Activated CD8-positive, alpha-beta memory T cell treated with anti-CD3 and anti-CD28 coated beads, Interleukin-2, amount 50 U/mL, for 4 hours (primary cell): ENCODE measurements around the gene ZNF214.

Experiments used
- DNase-seq: peaks from one replicate; pipeline ENCODE4 v3.0.0-alpha.2; 2020

Gene ZNF214

GRCh38 chr11:7020183-7020917, at the start of gene ZNF214, which contains the start of gene NLRP14:
Gene ZNF214, minus strand, starts transcription at chr11:7020346. Its CDS starts 17,511 bp downstream, at chr11:7002835.
Gene NLRP14, plus strand, starts transcription at chr11:7020479. Its CDS starts 18,108 bp downstream, at chr11:7038587.
- no peak for DNase-seq

DNA sequence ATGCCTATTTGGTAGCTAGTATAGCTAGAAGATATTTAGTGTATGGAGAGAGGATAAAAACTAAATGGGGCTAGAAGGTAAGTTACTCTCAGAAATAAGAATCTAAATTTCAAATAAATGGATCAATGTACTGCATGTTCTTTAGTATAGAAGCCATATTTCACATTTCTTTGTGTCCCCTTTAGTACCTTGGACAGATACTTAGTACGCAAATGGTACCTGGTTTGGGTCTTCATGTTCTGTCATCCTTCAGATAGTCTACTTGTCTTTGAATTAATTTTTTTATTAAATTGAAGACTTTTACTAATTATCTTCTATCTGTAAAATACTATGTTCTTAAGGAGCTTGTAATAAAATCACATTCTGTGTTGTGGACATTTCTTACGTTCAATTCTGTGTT, 42.4 kb upstream of the ZNF214 start:
- DNase-seq: no peak

DNA sequence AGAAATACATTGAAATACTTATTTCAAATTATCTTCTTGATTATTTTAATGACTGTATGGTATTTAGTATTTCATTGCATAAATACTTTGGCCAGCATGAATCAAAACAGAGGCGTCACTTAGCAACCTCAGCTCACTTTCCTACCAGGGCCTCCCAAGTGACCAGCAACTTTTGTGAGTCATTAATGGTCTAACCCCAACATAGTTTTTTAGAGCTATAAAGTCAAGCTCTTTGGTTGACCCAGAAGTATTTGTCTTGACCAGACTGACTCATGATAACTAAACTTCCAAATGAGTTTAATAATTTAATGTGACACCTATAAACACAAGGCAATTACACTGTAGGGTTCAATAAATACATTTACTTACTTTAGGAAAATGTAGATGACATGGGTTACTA, 40.7 kb upstream of the ZNF214 start:
- no peak for DNase-seq

- no peak for DNase-seq
Observed at GRCh38 chr11:7057641-7058040, 37.5 kb upstream of the ZNF214 start.

GRCh38 chr11:7056828-7057513, 36.8 kb upstream of the ZNF214 start:
- DNase-seq: no peak

DNA sequence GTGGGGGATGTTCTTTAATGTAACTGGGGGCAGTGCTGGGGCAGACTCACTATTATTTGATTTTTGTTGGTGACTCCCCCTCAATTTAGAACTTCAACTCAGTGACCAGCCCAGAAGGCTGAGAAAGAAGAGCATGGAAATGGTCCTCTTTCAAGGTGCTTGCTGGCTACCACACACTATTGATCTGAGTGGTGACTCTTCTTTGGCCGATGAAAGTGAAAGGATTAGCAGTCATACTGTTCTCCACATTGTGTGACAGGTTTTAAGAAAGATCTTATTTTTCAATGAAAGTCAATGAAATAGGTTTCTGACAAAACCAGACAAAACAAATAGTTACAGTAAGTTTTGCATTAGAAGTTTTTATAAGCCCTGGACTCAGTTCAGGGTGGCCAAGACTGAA, 30.0 kb upstream of the ZNF214 start:
- no peak for DNase-seq

- DNase-seq: no peak
Observed at GRCh38 chr11:7046474-7047175, 26.5 kb upstream of the ZNF214 start.

GRCh38 chr11:7034019-7034418, 13.9 kb upstream of the ZNF214 start:
- no peak for DNase-seq

GRCh38 chr11:7032692-7033091, 12.5 kb upstream of the ZNF214 start:
- no peak for DNase-seq

GRCh38 chr11:7031471-7031871, 11.3 kb upstream of the ZNF214 start:
- DNase-seq: no peak

DNA sequence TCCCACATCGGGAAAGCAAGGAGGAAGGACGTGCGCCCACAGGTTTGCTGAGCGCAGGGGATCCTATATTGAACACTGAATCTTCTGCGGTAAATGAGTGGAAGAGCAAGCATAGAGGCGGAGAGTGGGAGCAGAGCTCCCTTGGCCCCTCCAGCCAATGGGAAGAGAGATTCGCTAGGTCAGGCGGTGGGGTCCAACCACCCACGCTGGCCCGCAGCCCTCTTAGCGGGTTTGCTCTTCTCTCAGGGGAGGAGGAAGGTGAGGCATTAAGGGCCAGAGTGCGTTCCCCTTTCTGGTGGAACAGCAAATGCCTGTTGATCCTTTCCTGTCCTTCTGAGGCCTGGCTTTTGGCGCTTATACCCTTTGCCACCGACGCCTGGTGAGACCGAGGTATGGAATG, 10.7 kb upstream of the ZNF214 start:
- DNase-seq: no peak

GRCh38 chr11:7028141-7028540, 8.0 kb upstream of the ZNF214 start:
- DNase-seq: no peak

DNA sequence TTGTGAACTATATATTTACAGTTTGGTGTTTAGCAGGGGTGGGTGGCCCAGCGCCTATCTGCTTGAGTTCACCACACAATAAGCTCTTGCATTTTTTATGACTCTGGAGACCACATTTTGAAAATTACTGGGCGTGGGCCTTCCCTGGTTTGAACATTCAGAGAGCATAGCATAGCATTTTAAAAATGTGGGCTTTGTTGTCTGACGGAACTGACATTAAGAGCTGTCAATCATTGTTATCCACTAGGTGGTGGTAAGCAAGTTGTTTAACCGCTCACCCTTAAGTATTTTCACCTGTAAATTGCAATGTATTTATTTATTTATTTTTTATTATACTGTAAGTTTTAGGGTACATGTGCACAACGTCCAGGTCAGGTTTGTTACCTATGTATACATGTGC, 1.2 kb upstream of the ZNF214 start:
- no peak for DNase-seq

GRCh38 chr11:7019500-7020182, 505 bp downstream of the ZNF214 start:
- DNase-seq: no peak

DNA sequence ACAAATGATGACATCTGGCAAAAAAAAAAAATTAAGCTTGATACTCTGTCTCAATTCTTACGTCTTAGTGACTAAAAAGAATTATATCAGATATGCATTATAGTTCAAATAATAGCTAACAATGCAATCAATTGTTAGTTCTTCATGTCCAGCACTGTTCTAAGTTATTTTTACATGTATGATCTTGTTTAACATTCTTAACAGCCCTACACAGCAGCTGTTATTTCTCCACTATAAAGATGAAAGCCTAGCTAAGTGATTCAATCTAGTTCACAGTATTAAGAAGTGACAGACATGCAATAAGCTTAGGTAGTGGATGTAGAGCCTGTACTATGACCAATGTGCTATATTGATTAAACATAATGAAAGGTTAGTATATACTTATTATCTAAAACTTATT, 4.1 kb downstream of the ZNF214 start:
- DNase-seq: no peak

GRCh38 chr11:7014118-7014517, 6.0 kb downstream of the ZNF214 start:
- DNase-seq: no peak

DNA sequence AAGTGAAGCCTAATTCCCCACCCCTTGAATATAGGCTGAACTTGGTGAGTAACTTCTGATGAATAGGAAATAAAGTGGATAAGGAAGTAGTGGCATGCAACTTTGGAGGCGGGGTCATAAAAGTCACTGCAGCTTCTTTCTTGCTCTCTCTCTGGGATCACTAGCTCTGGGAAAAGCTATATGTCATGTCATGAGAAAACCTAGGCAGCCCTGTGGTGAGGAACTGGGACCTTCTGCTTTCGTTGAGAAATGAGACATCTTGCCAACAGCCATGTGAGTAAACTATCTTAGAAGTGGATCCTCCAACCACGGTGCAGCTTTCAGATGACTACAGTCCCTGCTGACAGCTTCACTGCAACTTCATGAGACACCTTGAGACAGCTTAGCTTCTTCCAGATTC, 15.7 kb downstream of the ZNF214 start:
- no peak for DNase-seq

DNA sequence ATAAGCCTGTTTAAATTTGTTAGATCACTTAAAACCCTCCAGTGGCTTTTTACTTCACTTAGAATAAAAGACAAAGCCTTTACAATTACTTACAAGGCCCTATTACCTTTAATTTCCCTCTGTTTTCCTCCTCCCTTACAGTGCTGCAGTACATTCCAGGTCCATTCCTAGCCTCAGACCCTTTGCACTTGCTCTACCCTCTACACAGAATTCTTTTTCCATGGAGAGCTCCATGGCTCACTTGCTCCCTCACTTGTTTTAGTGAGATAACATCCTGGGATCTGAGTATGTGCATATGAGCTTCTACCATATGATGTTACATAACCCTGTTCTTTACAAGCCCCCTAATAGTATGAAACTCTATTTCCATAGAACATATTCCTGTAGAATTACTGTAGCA, 24.4 kb downstream of the ZNF214 start:
- no peak for DNase-seq

DNA sequence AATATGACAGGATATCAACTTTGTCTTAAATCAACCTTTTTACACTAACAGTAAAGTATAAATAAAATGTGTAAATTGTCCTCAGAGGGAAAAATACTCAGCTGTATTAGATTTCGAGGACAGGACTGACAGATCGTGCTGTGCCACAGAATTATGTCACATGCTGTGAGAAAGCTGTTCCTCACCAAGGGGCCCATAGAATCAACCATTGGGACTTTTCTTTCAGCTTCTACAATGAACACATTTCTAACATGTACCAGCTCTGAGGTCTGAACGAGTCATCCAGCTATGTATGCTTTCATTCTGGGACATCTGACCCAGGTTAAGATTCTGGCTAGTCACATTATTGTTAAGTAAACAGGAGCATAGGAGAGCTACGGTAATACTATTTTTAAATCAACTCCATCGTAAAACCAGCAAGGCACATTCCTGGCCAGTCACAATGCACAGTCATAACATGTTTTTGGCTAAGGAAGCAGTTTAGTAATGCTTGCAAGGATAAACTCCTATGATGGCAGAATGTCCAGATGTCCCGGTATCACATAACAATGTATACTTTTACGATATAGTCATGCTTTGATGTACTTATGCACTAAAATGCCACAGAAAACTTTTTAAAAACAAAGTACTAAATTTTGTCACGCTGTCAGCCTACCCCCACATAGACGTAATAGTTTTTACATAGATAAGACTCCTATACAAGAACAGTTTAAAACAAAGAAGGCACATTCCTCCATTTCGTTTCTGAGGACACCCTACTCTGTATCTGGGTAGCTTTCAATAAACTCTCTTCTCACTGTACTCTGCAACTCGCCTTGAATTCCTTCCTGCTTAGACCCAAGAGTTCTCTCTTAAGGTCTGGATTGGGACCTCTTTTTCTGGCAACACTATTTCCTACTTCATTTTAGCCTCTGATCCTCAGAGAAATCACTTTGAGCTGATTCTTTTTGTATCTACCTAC, 27.4 kb downstream of the ZNF214 start:
- DNase-seq: no peak

DNA sequence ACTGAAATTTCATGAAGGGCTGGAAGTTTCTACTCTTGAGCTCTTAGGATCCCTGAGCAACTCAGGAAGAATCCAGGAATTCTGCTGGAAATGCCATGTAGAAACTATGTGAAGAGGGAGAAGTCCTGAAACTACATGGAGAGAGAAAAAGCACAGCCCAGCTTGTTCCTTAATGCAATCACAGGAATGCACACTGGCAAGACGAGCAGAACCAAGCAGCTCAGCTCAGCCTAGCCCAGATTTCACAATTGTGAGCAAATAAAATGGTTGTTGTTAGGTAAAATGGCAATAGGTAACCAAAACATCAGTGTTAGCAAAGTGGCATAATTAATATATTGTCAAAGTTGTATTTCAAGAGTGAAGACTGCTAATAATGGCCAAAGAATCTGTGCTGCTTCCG, 28.1 kb downstream of the ZNF214 start:
- DNase-seq: no peak

DNA sequence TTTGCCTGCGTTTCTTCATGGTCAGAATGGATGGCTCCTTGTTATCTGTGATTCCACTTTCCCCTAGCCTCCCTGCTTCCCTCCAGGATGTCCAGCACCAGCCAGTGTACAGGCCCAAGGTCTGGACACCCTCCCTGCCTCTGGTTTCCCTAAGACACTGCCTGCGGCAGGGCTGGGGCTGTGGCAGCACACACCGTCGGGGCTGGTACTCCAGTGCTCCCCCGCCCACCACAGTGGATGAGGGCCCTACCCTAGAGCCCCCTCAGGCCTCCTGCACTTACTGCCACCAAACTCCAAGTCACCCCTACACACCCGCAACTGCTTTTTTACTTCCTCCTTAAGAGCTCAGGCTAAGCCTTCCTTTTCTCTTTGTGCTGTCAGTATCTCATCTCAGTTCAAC, 28.9 kb downstream of the ZNF214 start:
- DNase-seq: no peak

- DNase-seq: no peak
Observed at GRCh38 chr11:6988506-6988905, 31.6 kb downstream of the ZNF214 start.
